GM12892 (cell line): ENCODE data around the gene MEIG1.
"Not testable (repeated sequence)": the region's sequence is repeated elsewhere in the genome, so short reads cannot be mapped to it uniquely, and the experiment has no call there.

Experiments used
- DNase-seq: peaks from one replicate; pipeline ENCODE4 v3.0.0; 2011; ENCODE audit not compliant: insufficient read length
- FAIRE-seq: peaks from 2 replicates; lab custom pipeline; 2011; peaks lifted over from hg19 to GRCh38; lab: Jason Lieb, UNC
- POLR2A ChIP-seq: IDR thresholded peaks from 2 replicates; pipeline ENCODE4 v1.6.1; 2011; ENCODE audit warnings: low read depth, low read length, control low read depth
- POLR2AphosphoS5 ChIP-seq: IDR thresholded peaks from 2 replicates; pipeline ENCODE4 v1.6.1; 2011; ENCODE audit warnings: low read depth, low read length, control low read depth
- TAF1 ChIP-seq: IDR thresholded peaks from 2 replicates; pipeline ENCODE4 v1.6.1; 2011; ENCODE audit warnings: low read depth, mild to moderate bottlenecking, control low read depth, low read length, borderline replicate concordance

The MEIG1 gene

GRCh38 chr10:14975672-14976273 is 16.6 kb downstream of the MEIG1 start:
- no peak for TF ChIP-seq TAF1
- TF ChIP-seq POLR2A = no peak
- no peak for TF ChIP-seq POLR2AphosphoS5
- FAIRE-seq (no peak), DNase-seq (no peak)

GRCh38 chr10:14982744-14983143 is 23.6 kb downstream of the MEIG1 start:
- FAIRE-seq = no peak
- no peak for DNase-seq
- TF ChIP-seq POLR2AphosphoS5 = no peak
- no peak for TF ChIP-seq POLR2A
- TF ChIP-seq TAF1 = no peak

GRCh38 chr10:14989552-14989951 is 30.4 kb downstream of the MEIG1 start:
- not testable (repeated sequence) for FAIRE-seq, DNase-seq

- not testable (repeated sequence) for DNase-seq
- peak; percentile 64 for FAIRE-seq
Observed at GRCh38 chr10:14991035-14991749, 32.0 kb downstream of the MEIG1 start.

GRCh38 chr10:14992336-14992735 is 33.1 kb downstream of the MEIG1 start:
- not testable (repeated sequence) for FAIRE-seq, DNase-seq

GRCh38 chr10:14993500-14994455 is 34.6 kb downstream of the MEIG1 start:
- FAIRE-seq, DNase-seq: not testable (repeated sequence)

GRCh38 chr10:14995964-14996565 is 36.9 kb downstream of the MEIG1 start:
- TF ChIP-seq POLR2A = no peak
- TF ChIP-seq POLR2AphosphoS5 = no peak
- TF ChIP-seq TAF1 = no peak
- FAIRE-seq = no peak
- DNase-seq = no peak

GRCh38 chr10:15013530-15013929 is 54.3 kb downstream of the MEIG1 start:
- DNase-seq, FAIRE-seq: not testable (repeated sequence)

- FAIRE-seq (no peak), DNase-seq (no peak)
- TF ChIP-seq POLR2A = no peak
- no peak for TF ChIP-seq TAF1
- no peak for TF ChIP-seq POLR2AphosphoS5
Observed at GRCh38 chr10:15015451-15015850, 56.3 kb downstream of the MEIG1 start.

GRCh38 chr10:15020966-15021365 is 61.8 kb downstream of the MEIG1 start:
- FAIRE-seq, DNase-seq: not testable (repeated sequence)
